HL-60/S4 treated with retinoic acid at 250 ng/mL for 4 days and 3 days (cell line): ENCODE results near the gene PICK1.
"Not testable (repeated sequence)": the region's sequence is repeated elsewhere in the genome, so short reads cannot be mapped to it uniquely, and the experiment has no call there.

ENCODE experiments used
- in situ Hi-C: fragments of 300-500 bp; cut with MboI; formaldehyde crosslinking; loops from 2 replicates; pipeline ENCODE4 v1.7.0; 2022; ENCODE audit warnings: low sequenced_read_pairs

Gene PICK1

GRCh38 chr22:38110863-38111852 is 54.0 kb downstream of the PICK1 start:
- in situ Hi-C loops = no loop called here

GRCh38 chr22:38111925-38112355 is 54.7 kb downstream of the PICK1 start:
- in situ Hi-C loops = no loop called here

DNA sequence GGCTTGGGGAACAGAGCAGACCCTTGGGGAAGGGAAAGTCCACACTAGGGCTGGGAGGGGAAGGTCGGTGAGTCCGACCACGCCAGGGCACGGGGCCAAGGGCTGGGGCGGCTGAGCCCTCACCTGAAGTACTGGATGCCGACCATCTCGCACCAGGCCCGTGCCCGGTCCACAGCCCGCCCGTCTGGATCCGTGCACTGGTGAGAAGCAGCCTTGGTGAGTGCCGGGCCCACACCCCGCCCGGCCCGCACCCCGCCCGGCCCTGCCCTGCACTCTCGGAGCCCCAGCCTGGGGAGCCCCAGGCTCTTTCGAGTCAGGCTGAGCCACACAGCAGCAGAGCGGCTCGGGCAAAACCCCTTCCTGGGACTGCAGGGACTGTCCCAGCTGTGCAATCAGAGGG is 55.2 kb downstream of the PICK1 start:
- in situ Hi-C loops = no loop called here

- in situ Hi-C loops = no loop called here
Measured at GRCh38 chr22:38114484-38115398, 57.5 kb downstream of the PICK1 start.

GRCh38 chr22:38115423-38116205 is 58.4 kb downstream of the PICK1 start:
- in situ Hi-C loops = no loop called here

- in situ Hi-C loops = not testable (repeated sequence)
Measured at GRCh38 chr22:38117556-38117955, 60.4 kb downstream of the PICK1 start.

DNA sequence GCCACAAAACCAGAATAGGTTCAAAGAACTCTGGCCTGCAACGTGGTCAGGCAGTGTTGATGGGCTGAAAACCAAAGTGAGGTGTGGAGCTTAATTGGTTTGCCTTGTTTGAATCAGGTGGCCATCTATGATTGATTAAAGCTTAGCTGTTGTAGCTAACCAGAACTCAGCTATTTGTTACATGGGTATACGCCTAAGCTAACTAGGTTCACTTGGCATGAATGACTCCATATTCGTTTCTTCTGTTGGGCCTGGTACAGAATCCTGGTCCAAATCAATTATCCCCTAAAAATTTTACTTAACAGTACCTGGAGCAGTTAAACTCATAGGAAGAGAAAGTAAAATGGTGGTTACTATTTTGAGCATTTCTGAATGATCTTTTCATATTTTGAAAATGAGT is 61.0 kb downstream of the PICK1 start:
- in situ Hi-C loops = no loop called here

- in situ Hi-C loops = not testable (repeated sequence)
Measured at GRCh38 chr22:38118747-38119146, 61.5 kb downstream of the PICK1 start.

- in situ Hi-C loops = no loop called here
Measured at GRCh38 chr22:38120359-38121110, 63.3 kb downstream of the PICK1 start.

DNA sequence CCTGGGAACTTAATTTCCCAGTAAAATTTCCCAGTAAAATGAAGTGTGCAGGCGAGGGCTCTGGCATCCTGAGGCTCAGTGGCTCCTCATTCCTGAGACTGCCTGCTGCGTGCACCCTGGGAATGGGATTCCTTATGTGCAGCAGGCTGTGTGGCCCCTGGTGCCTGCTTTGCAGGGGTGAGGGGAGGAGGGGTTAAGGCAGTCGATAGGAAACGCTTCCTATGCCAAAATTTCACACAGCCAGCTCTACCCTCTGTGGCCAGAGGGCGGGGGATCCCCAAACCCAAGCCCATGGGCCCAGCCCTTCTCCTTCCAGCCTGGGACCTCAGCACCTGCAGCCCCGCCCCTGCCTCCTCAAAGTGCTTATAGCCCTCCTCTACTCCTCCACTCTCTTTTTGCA is 65.4 kb downstream of the PICK1 start:
- in situ Hi-C loops = no loop called here

DNA sequence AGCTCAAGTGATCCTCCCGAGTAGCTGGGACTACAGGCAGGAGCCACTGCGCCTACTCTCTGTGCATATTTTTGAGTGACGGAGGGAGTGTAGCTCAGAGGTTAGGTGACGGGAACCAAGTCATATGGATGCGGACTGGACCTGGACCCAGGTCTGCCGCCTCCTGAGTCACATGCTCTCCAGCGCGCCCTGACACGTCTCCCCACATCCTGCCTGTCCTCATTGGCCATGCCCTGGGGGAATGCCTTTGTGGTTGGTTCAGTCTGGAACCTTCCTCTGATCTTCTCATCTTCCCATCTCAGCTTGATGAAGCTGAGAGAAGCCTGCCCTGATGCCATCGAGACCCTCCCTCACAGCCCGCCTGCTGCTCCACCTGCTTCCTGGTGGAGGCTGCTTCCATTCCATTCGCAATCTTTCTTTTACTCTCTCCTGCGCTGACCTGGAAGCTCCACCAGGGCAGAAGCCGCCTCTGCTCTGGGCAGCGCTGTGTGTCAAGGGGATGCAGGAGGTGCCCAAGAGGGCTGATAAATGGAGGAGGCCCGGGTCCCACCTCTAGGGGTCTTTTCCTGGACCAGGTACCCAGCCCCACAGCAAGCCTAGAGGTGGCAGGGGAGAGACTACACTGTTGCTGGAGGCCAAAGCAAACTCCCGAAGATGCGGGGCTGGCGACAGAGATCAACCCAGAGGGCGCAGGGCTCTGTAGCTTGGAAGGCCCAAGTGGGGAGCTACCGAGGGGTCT is 67.2 kb downstream of the PICK1 start:
- in situ Hi-C loops = no loop called here

DNA sequence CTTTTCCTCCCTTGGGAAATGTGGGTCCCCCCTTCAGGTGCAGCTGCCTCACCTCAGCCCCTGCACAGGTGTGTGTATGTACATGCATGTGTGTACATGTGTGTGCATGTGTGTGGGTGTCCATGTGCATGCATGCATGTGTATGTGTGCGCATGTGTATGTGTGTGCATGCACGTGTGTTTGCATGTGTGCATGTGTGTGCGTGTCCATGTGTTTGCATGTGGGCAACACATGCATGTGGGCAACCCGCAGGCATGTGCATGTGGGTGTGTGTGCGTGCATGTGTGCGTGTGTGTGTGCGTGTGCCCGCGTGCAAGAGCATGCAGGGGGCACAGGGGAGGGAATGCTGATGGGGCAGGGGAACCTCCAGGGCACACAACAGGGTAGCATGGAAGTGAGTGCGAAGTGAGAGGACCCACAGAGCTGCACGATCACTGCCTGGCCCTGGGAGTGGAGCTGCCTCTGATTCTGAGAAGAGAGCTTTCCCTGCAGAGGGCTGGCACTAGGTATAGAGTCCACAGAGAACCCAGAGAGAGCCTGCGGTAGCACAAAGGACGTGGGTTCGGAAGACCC is 67.9 kb downstream of the PICK1 start:
- in situ Hi-C loops = no loop called here
